Metanephros (tissue), 1 donor: ENCODE data around the gene PRXL2C. TPM values are rescaled to one million over a fixed set of nuclear protein-coding genes. Genes with fewer than 3 reads are reported as not detected.

ENCODE experiments used
- total RNA-seq: library from RNA; depleted of rRNA; stranded (reverse); fragments of >200 nt; gene quantifications from one replicate; pipeline ENCODE4 v1.2.3, GENCODE V29; 2014

PRXL2C gene
- 11.6 TPM for total RNA-seq

GRCh38 chr9:96655198-96655851, at the start of gene PRXL2C:
Gene PRXL2C (minus strand): TSS chr9:96655317. CDS start chr9:96655281, 36 bp downstream.

GRCh38 chr9:96619491-96620180, 35.5 kb downstream of the PRXL2C start, which contains the start of gene CDC14B:
Gene CDC14B (minus strand): TSS chr9:96619843. CDS start chr9:96619378, 465 bp downstream.

Other genes starting within 250 kb of the PRXL2C start
- gene ZNF367, start 236.9 kb downstream of the PRXL2C start, total RNA-seq: 8.5 TPM
- 10.0 TPM for gene HABP4, start 205.1 kb downstream of the PRXL2C start, total RNA-seq
- 30.2 TPM for gene CDC14B, start 35.5 kb downstream of the PRXL2C start, total RNA-seq
- gene ZNF510, start 122.8 kb upstream of the PRXL2C start, total RNA-seq: 27.6 TPM
- 12.3 TPM for gene ZNF782, start 199.2 kb upstream of the PRXL2C start, total RNA-seq